Large intestine (tissue), 3 donors: ENCODE data around the gene DOCK2. TPM values are rescaled to one million over a fixed set of nuclear protein-coding genes. Genes with fewer than 3 reads are reported as not detected.

Source experiments
- DNase-seq, 2 donors: peaks; one replicate each; pipeline versions ENCODE4 v3.0.0 to v3.0.0-alpha.2; 2013
- H3K27ac ChIP-seq: one replicate; pipeline ENCODE4 v1.5.1; 2013; ENCODE audit warnings: low read length
- H3K27me3 ChIP-seq: 2 replicates; pipeline ENCODE4 v1.6.1; 2013; ENCODE audit warnings: low read length; ENCODE audit not compliant: control insufficient read depth, insufficient read depth
- H3K36me3 ChIP-seq: 2 replicates; pipeline ENCODE4 v1.6.1; 2013; ENCODE audit warnings: low read length; ENCODE audit not compliant: control insufficient read depth, insufficient read depth
- H3K4me1 ChIP-seq: one replicate; pipeline ENCODE4 v1.6.1; 2013; ENCODE audit warnings: low read length; ENCODE audit not compliant: control insufficient read depth, insufficient read depth
- H3K4me3 ChIP-seq: one replicate; pipeline ENCODE4 v1.5.1; 2013; ENCODE audit warnings: low read length
- H3K9me3 ChIP-seq: one replicate; pipeline ENCODE4 v1.6.1; 2013; ENCODE audit warnings: mild to moderate bottlenecking, low read depth, low read length, moderate library complexity; ENCODE audit not compliant: control insufficient read depth
- WGBS: methylation state at CpG from one replicate; pipeline ENCODE4 v1.1.5; 2013; ENCODE audit warnings: low lambda C conversion rate; ENCODE audit not compliant: insufficient coverage; 5-methylcytosine and 5-hydroxymethylcytosine counted together
- polyA plus RNA-seq: library from polyadenylated mRNA; unstranded; fragments of 120-200 nt; gene quantifications from one replicate; pipeline ENCODE4 v1.2.1, GENCODE V29; 2013

DOCK2 gene
- polyA plus RNA-seq, 1 donor: 6.2 TPM

DNA sequence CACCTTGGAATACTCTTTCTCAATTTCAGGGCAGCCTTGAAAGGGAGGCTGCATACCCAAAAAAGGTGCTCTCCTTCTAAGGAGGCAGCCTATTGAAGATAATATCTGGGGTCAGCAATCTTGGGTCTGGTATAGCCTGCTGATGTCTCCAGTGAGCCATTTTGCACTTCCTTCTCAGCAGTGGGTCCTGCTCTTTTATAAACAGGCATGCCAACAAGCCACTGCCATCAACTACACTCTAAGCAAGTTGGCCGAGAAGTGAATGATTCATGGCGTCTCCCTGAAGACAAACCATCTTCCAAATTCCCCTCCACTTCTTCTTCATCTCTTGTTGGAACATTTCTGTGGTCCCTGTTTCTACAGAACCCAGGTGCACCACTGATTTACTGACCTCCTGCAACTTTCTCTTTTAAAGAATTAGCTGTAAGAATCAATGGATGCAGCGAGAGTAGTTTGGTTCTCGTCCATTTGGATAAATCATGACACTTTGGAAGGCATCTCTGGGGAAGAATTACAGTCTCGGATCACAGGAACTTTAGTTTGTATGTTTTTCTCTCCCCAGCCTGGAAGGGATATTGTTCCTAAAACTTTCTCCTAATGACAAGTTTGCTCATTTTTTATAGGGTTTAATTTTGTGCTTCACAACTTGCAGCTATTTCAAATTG is 234.9 kb downstream of the DOCK2 start:
- Histone ChIP-seq H3K36me3 (no peaks in the 10 kb centered on the region), H3K4me1 (no peaks in the 10 kb centered on the region), H3K4me3 (no peak overlapping the region), H3K27me3 (no peaks in the 10 kb centered on the region), H3K27ac (no peak overlapping the region), H3K9me3 (no peaks in the 10 kb centered on the region)
- no peak for DNase-seq
- 90% methylated on average over 2 of the region's 5 CpGs for WGBS

DNA sequence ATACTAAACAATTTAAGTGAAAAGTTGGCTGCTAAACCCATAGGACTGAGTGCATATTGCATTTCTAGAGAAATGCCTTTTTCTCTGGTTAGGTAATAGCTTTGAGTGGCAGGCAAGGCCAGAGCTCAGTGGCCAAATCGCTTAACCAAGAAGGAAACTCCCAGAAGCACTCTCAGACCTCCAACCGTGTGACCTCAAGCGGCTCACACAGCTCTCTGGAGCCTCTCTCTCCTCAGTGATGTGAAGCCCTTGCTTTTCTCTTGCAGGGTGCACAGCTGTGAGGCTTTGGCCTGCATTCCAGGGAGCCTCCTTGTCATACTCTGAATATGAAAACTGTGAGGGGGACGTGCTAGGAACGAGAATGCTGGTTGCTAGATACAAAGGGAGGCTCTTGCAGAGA is 236.6 kb downstream of the DOCK2 start:
- Histone ChIP-seq H3K4me3 (no peak overlapping the region), H3K9me3 (no peaks in the 10 kb centered on the region), H3K27me3 (no peaks in the 10 kb centered on the region), H3K4me1 (no peaks in the 10 kb centered on the region), H3K36me3 (no peaks in the 10 kb centered on the region), H3K27ac (no peak overlapping the region)
- DNase-seq: peak in 1 of 2 donors; percentile 2
- 100% methylated on average over 2 of the region's 5 CpGs for WGBS

DNA sequence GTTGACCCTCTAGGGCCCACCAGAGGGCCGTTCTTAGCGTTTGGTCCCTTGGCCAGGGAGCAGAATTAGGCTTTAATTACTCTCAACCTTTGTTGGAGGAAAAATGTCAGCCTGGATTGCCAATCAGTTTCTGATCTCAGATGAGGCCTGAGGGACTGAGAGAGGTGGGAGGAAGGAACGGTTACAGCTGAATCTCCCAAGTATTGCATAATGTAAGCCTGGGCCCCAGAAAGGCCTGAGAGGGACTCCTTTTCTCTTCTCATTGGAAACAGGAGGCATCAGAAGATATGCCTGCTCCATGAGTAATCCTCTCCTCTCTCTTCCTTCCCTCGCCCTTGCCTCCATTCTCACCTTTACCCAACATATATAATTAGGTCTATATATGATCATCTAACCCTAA is 237.5 kb downstream of the DOCK2 start:
- Histone ChIP-seq H3K4me3 (no peak overlapping the region), H3K27me3 (no peaks in the 10 kb centered on the region), H3K27ac (no peak overlapping the region), H3K9me3 (no peaks in the 10 kb centered on the region), H3K36me3 (no peaks in the 10 kb centered on the region), H3K4me1 (no peaks in the 10 kb centered on the region)
- DNase-seq: no peak
- WGBS: 100% methylated on average over 1 of the region's 4 CpGs

- Histone ChIP-seq H3K9me3 (no peaks in the 10 kb centered on the region), H3K4me1 (no peaks in the 10 kb centered on the region), H3K27me3 (no peaks in the 10 kb centered on the region), H3K27ac (no peak overlapping the region), H3K36me3 (no peaks in the 10 kb centered on the region), H3K4me3 (no peak overlapping the region)
- DNase-seq: no peak
- WGBS: no CpG with 5 or more reads among the region's 8 CpGs
Observed at GRCh38 chr5:169875091-169875728, 238.1 kb downstream of the DOCK2 start.

DNA sequence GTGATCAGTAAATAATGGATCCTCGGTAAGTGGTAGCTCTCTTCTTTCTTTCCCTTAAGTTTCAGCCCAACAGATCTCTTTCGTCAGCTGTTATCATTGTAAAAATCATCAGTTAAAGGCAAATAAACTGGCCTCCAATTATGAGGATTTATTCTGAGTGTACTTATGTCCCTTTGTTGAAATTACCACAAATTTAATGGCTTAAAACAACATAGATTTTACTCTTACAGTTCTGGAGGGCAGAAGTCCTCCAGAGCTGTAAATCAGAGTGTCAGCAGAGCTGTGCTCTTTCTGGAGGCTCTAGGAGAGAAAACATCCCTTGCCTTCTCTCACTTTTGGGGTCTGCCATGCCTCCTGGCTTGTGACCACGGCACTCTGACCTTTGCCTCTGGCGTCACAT is 238.7 kb downstream of the DOCK2 start:
- no peaks in the 10 kb centered on the region for H3K9me3 ChIP-seq
- H3K4me1 ChIP-seq: no peaks in the 10 kb centered on the region
- no peaks in the 10 kb centered on the region for H3K36me3 ChIP-seq
- no peak for DNase-seq
- 43% methylated on average over 3 of the region's 4 CpGs for WGBS
- no peaks in the 10 kb centered on the region for H3K27me3 ChIP-seq
- H3K27ac ChIP-seq: no peak overlapping the region
- no peak overlapping the region for H3K4me3 ChIP-seq

DNA sequence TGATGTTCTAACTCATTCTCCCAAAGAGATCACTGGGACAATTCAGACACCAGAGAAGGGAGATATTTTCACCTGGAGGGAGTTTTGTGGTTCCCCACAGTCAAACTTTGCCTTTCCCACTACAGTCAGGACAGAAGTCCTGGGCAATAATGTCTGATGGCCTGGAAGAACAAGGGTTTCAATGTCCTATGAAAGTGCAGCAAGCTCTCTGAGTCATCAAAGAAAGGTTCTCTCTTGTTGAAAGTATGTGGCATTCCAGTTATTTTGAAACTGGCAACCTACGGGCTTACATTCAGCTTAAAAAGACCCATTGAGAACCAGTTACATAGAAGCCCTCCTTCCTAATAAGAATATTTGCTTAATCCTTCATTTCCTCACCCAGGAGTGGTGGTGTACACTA is 239.3 kb downstream of the DOCK2 start:
- Histone ChIP-seq H3K9me3 (no peaks in the 10 kb centered on the region), H3K4me3 (no peak overlapping the region), H3K27ac (no peak overlapping the region), H3K4me1 (no peaks in the 10 kb centered on the region), H3K36me3 (no peaks in the 10 kb centered on the region), H3K27me3 (no peaks in the 10 kb centered on the region)
- WGBS: no CpG with 5 or more reads among the region's 1 CpG
- no peak for DNase-seq

DNA sequence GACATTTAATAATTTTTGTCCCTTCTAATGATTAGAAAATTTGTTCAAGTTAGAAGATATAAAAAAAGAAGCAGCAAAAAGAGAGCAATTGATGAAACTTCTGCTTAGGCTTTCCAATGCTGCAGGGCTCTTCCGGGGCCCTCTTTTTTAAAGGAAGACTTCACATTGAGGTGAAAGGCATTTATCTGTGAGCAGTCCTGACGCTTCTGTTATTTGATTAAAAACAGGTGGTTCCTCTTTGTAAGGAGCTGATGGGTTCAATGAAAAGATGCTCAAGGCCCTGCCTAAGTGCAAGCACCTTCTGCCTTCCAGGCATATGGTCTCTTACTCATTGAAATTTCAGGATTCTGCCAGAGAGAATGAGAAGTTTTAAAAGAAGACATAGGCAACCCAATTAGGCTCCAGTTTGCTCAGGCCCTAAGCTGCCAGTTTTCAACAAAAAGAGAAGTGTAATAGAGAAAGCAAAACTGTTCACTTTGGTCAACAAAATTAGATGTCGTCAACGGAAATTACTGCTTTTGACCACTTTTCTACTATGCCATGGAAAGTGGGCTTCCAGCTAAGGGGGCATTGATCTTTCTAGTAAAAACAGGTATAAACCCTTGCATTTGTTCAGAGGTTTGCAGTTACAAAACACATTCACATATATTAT is 243.1 kb downstream of the DOCK2 start:
- Histone ChIP-seq H3K9me3 (no peaks in the 10 kb centered on the region), H3K4me3 (no peak overlapping the region), H3K27me3 (no peaks in the 10 kb centered on the region), H3K4me1 (no peaks in the 10 kb centered on the region), H3K36me3 (no peaks in the 10 kb centered on the region), H3K27ac (no peak overlapping the region)
- 100% methylated on average over 2 of the region's 4 CpGs for WGBS
- no peak for DNase-seq

GRCh38 chr5:169880785-169881184 is 243.7 kb downstream of the DOCK2 start:
- Histone ChIP-seq H3K27me3 (no peaks in the 10 kb centered on the region), H3K4me1 (no peaks in the 10 kb centered on the region), H3K36me3 (no peaks in the 10 kb centered on the region), H3K9me3 (no peaks in the 10 kb centered on the region), H3K4me3 (no peak overlapping the region), H3K27ac (no peak overlapping the region)
- no CpG with 5 or more reads among the region's 2 CpGs for WGBS
- no peak for DNase-seq

DNA sequence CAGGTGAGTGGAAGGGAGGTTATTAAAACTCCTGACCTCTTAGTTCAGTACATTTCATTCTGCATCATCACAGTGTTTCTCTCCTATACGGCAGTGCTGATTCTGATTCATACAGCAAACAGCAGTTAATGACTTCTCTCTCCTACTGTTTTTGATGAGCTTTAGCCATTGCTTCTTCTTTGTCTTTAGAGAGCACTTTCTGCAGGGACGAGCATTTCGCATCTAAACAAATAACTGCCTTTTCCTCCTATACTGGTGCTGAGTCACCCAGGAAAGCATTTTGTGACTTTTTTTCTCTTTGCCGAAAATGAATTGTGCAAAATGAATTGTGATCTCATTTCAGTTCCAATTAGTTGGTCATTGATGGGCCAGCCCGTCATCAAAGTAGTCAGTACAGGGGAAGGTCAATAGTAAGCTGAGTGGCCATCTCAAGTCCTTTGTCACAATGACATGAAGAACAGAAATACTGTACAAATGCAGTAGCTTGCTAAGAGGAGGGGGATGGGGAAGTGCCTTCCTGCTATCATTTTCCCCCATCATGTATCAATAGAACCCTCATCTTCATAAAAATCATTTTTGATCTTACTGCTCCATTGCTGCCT is 244.7 kb downstream of the DOCK2 start:
- WGBS: no CpG with 5 or more reads among the region's 5 CpGs
- Histone ChIP-seq H3K27me3 (no peaks in the 10 kb centered on the region), H3K27ac (no peak overlapping the region), H3K4me1 (no peaks in the 10 kb centered on the region), H3K9me3 (no peaks in the 10 kb centered on the region), H3K4me3 (no peak overlapping the region), H3K36me3 (no peaks in the 10 kb centered on the region)
- no peak for DNase-seq

GRCh38 chr5:169886033-169886432 is 249.0 kb downstream of the DOCK2 start:
- Histone ChIP-seq H3K36me3 (no peaks in the 10 kb centered on the region), H3K9me3 (no peaks in the 10 kb centered on the region), H3K27ac (no peak overlapping the region), H3K4me3 (no peak overlapping the region), H3K4me1 (no peaks in the 10 kb centered on the region), H3K27me3 (no peaks in the 10 kb centered on the region)
- DNase-seq: no peak
- WGBS: 100% methylated on average over 1 of the region's 2 CpGs
